ENCODE data around the gene C9orf72. TPM values are rescaled to one million over a fixed set of nuclear protein-coding genes. Genes with fewer than 3 reads are reported as not detected.

Gene C9orf72
- total and polyA plus RNA-seq, 2 experiments from 2014 or later, result 9.3 to 30.3 TPM

DNA sequence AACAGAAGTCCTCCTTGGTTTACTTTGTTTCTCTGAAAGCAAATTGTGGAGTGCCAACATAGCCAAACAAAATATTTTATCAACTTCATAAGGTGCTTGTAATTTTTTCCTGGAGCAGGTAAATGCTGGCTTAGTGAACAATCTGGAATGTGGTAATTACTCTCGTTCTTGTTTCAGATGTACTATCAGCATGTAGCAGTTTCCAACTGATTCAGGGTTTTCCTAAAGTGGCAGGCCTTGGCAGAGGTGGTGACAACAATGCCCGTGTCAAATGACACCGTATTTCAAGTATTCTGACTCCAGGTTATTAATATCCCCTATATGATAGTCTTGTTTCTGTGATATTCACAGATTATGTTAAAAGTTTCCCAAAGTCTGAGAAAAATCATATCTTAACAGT is 1.2 kb downstream of the C9orf72 start:
- no peaks in the 10 kb centered on the region for H4K20me1 ChIP-seq (ENCODE audit: insufficient read depth, poor library complexity, severe bottlenecking)
- H3K27ac ChIP-seq, result peak overlapping the region; percentile 100
- H3K9me2 ChIP-seq (replicated peaks; ENCODE audit: insufficient read depth), result no peaks in the 10 kb centered on the region
- H3K9me3 ChIP-seq (ENCODE audit: low read depth), result no peaks in the 10 kb centered on the region
- DNase-seq (ENCODE audit: low spot score), result no peak
- no peaks in the 10 kb centered on the region for H3K36me3 ChIP-seq (replicated peaks; ENCODE audit: insufficient read depth, low read depth)
- no peaks in the 10 kb centered on the region for H3K27me3 ChIP-seq
- 57% methylated on average over 3 of the region's 3 CpGs for WGBS (ENCODE audit: low lambda C conversion rate, missing lambda C conversion rate)
- no peak overlapping the region for H2AFZ ChIP-seq
- H3K4me1 ChIP-seq (ENCODE audit: insufficient read depth), result peaks cover 19% of the 10 kb centered on the region
- H3K4me3 ChIP-seq, result no peak overlapping the region
- H3K79me2 ChIP-seq, result peaks cover 46% of the 10 kb centered on the region
- TF ChIP-seq, protein P1, sequence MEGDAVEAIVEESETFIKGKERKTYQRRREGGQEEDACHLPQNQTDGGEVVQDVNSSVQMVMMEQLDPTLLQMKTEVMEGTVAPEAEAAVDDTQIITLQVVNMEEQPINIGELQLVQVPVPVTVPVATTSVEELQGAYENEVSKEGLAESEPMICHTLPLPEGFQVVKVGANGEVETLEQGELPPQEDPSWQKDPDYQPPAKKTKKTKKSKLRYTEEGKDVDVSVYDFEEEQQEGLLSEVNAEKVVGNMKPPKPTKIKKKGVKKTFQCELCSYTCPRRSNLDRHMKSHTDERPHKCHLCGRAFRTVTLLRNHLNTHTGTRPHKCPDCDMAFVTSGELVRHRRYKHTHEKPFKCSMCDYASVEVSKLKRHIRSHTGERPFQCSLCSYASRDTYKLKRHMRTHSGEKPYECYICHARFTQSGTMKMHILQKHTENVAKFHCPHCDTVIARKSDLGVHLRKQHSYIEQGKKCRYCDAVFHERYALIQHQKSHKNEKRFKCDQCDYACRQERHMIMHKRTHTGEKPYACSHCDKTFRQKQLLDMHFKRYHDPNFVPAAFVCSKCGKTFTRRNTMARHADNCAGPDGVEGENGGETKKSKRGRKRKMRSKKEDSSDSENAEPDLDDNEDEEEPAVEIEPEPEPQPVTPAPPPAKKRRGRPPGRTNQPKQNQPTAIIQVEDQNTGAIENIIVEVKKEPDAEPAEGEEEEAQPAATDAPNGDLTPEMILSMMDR (IDR thresholded peaks at IDR 0.05; ENCODE audit: poor library complexity), result no peak
- TF ChIP-seq EZH2phosphoT487 (IDR thresholded peaks at IDR 0.05; ENCODE audit: low read depth, severe bottlenecking, unreplicated experiment) (no peak), EZH2 (IDR thresholded peaks at IDR 0.05; ENCODE audit: borderline replicate concordance) (no peak)
- H3K4me2 ChIP-seq, result peak overlapping the region; percentile 77

DNA sequence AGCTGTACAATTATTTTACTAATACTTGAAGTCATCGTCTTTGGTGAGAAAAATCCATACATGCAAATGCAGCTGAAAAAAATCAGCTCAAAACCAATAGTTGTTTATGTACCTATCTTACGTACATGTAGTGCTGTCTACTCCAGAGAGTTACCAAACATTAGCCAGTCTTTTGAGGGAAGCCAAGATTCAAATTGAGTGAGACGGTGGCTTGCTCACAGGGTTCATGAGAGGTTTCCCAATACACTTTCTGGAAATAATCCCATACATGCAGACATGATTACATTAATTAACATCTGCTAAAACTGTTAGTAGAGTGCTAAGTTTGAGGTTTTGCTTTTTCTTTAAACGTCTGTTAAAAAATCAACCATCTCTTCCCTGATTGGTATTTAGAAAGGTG is 2.3 kb downstream of the C9orf72 start:
- Histone ChIP-seq H3K4me1 (ENCODE audit: insufficient read depth) (peaks cover 19% of the 10 kb centered on the region), H3K4me2 (no peak overlapping the region), H3K9me3 (ENCODE audit: low read depth) (no peaks in the 10 kb centered on the region), H3K4me3 (no peak overlapping the region), H4K20me1 (ENCODE audit: insufficient read depth, poor library complexity, severe bottlenecking) (no peaks in the 10 kb centered on the region), H2AFZ (no peak overlapping the region), H3K27ac (peak overlapping the region; percentile 100), H3K27me3 (no peaks in the 10 kb centered on the region), H3K36me3 (replicated peaks; ENCODE audit: insufficient read depth, low read depth) (no peaks in the 10 kb centered on the region), H3K9me2 (replicated peaks; ENCODE audit: insufficient read depth) (no peaks in the 10 kb centered on the region), H3K79me2 (peaks cover 53% of the 10 kb centered on the region)
- TF ChIP-seq EZH2 (IDR thresholded peaks at IDR 0.05; ENCODE audit: borderline replicate concordance), result no peak
- TF ChIP-seq, protein P1 (IDR thresholded peaks at IDR 0.05; ENCODE audit: poor library complexity), result no peak
- WGBS (ENCODE audit: low lambda C conversion rate, missing lambda C conversion rate), result 96% methylated on average over 4 of the region's 4 CpGs
- no peak for DNase-seq (ENCODE audit: low spot score)

DNA sequence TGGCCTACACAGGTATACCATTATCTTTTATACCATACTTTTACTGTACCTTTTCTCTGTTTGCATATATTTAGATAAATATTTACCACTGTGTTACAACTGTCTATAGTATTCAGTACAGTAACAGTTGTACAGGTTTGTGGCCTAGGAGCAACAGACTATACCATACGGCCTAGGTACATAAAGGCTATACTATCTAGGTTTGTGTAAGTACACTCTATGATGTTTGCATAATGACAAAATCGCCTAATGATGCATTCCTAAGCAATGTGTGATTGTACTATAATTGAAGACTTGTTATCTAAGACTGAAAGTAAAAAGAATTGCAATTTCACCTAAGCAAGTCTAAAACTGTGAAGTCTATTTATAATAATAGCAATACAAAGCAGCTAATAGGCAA is 3.9 kb downstream of the C9orf72 start:
- Histone ChIP-seq H3K79me2 (peaks cover 56% of the 10 kb centered on the region), H3K4me3 (no peak overlapping the region), H3K27me3 (no peaks in the 10 kb centered on the region), H3K4me2 (no peak overlapping the region), H3K9me2 (replicated peaks; ENCODE audit: insufficient read depth) (no peaks in the 10 kb centered on the region), H4K20me1 (ENCODE audit: insufficient read depth, poor library complexity, severe bottlenecking) (no peaks in the 10 kb centered on the region), H3K4me1 (ENCODE audit: insufficient read depth) (peaks cover 19% of the 10 kb centered on the region), H3K36me3 (replicated peaks; ENCODE audit: insufficient read depth, low read depth) (no peaks in the 10 kb centered on the region), H3K27ac (peak overlapping the region; percentile 64), H2AFZ (no peak overlapping the region), H3K9me3 (ENCODE audit: low read depth) (no peaks in the 10 kb centered on the region)
- 49% methylated on average over 2 of the region's 2 CpGs for WGBS (ENCODE audit: low lambda C conversion rate, missing lambda C conversion rate)
- peak; percentile 23 for DNase-seq (ENCODE audit: low spot score)
- no peak for TF ChIP-seq EZH2 (IDR thresholded peaks at IDR 0.05; ENCODE audit: borderline replicate concordance)
- TF ChIP-seq, protein P1 (IDR thresholded peaks at IDR 0.05; ENCODE audit: poor library complexity), result no peak
- no peak for TF ChIP-seq EZH2phosphoT487 (IDR thresholded peaks at IDR 0.05; ENCODE audit: low read depth, severe bottlenecking, unreplicated experiment)

DNA sequence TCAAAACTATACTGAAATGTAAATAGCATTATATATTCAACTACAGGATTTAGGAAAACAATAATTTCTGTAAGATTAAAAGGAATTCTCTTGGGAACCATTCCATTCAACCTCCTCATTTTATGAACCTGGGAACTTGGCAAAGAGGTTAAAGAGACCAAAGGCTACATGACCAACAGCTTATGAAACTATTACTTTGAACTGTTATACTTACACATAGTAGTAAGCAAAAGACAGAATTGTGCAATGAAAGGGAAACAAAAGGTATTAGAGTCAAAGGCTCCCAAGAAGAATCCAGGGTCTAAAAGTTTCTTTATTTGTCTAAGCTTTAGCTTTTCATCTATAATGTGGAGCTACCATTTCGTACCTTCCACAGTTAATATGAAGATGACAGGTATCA is 7.2 kb downstream of the C9orf72 start:
- Histone ChIP-seq H3K4me1 (ENCODE audit: insufficient read depth) (peaks cover 10% of the 10 kb centered on the region), H3K9me3 (ENCODE audit: low read depth) (no peaks in the 10 kb centered on the region), H3K27ac (no peak overlapping the region), H3K4me3 (no peak overlapping the region), H3K79me2 (peaks cover 45% of the 10 kb centered on the region), H3K9me2 (replicated peaks; ENCODE audit: insufficient read depth) (no peaks in the 10 kb centered on the region), H3K4me2 (no peak overlapping the region), H4K20me1 (ENCODE audit: insufficient read depth, poor library complexity, severe bottlenecking) (no peaks in the 10 kb centered on the region), H2AFZ (no peak overlapping the region), H3K36me3 (replicated peaks; ENCODE audit: insufficient read depth, low read depth) (no peaks in the 10 kb centered on the region), H3K27me3 (no peaks in the 10 kb centered on the region)
- DNase-seq (ENCODE audit: low spot score), result no peak
- WGBS (ENCODE audit: low lambda C conversion rate, missing lambda C conversion rate), result 96% methylated on average over 1 of the region's 1 CpG
- TF ChIP-seq EZH2phosphoT487 (IDR thresholded peaks at IDR 0.05; ENCODE audit: low read depth, severe bottlenecking, unreplicated experiment) (no peak), EZH2 (IDR thresholded peaks at IDR 0.05; ENCODE audit: borderline replicate concordance) (no peak)
- TF ChIP-seq, protein P1 (IDR thresholded peaks at IDR 0.05; ENCODE audit: poor library complexity), result no peak
